DOHH2 (cell line): ENCODE measurements around the gene ARHGAP19.
A peak's percentile ranks its signal among the peaks of the same experiment; 100 is the strongest.
"Not testable (repeated sequence)": the region's sequence is repeated elsewhere in the genome, so short reads cannot be mapped to it uniquely, and the experiment has no call there.

Experiments used
- H3F3A ChIP-seq: fragments of 200-600 bp; sonication (generic), shearing (Covaris generic); 2 replicates; pipeline ENCODE4 v1.6.0; 2016; ENCODE audit warnings: antibody characterized with exemption, mild to moderate bottlenecking; ENCODE audit not compliant: control insufficient read depth, insufficient read depth
- H3K27ac ChIP-seq: fragments of 200-600 bp; sonication (generic); 2 replicates; pipeline ENCODE4 v1.5.1; 2014; ENCODE audit warnings: low read depth, mild to moderate bottlenecking, low read length, moderate library complexity
- H3K27me3 ChIP-seq: fragments of 200-600 bp; sonication (generic); 2 replicates; pipeline ENCODE4 v1.6.1; 2014; ENCODE audit warnings: mild to moderate bottlenecking, low read length, mixed read lengths; ENCODE audit not compliant: control insufficient read depth
- H3K36me3 ChIP-seq: fragments of 200-600 bp; sonication (generic); 2 replicates; pipeline ENCODE4 v1.6.1; 2014; ENCODE audit warnings: mild to moderate bottlenecking, low read length, moderate library complexity, mixed read lengths; ENCODE audit not compliant: control insufficient read depth
- H3K4me1 ChIP-seq: fragments of 200-600 bp; sonication (generic); 2 replicates; pipeline ENCODE4 v1.6.1; 2014; ENCODE audit warnings: mild to moderate bottlenecking, low read length, mixed read lengths; ENCODE audit not compliant: control insufficient read depth
- H3K4me2 ChIP-seq: fragments of 200-600 bp; sonication (generic); 2 replicates; pipeline ENCODE4 v1.6.0; 2014; ENCODE audit warnings: mild to moderate bottlenecking, low read length, moderate library complexity
- H3K4me3 ChIP-seq: fragments of 200-600 bp; sonication (generic); 2 replicates; pipeline ENCODE4 v1.5.1; 2014; ENCODE audit warnings: mild to moderate bottlenecking, low read length, mixed read lengths
- H3K79me2 ChIP-seq: fragments of 200-600 bp; sonication (generic); 2 replicates; pipeline ENCODE4 v1.6.1; 2014; ENCODE audit warnings: mild to moderate bottlenecking, low read length, mixed read lengths; ENCODE audit not compliant: control insufficient read depth
- H3K9me2 ChIP-seq: fragments of 200-600 bp; sonication (generic); replicated peaks from 2 replicates; pipeline ENCODE4 v1.6.1; 2014; ENCODE audit warnings: mild to moderate bottlenecking, low read length, mixed read lengths; ENCODE audit not compliant: control insufficient read depth
- H3K9me3 ChIP-seq: fragments of 200-600 bp; sonication (generic); 2 replicates; pipeline ENCODE4 v1.6.1; 2014; ENCODE audit warnings: antibody characterized with exemption, low read length, mixed read lengths; ENCODE audit not compliant: control insufficient read depth, insufficient read depth
- H4K20me1 ChIP-seq: fragments of 200-600 bp; sonication (generic); 2 replicates; pipeline ENCODE4 v1.6.0; 2014; ENCODE audit warnings: low read depth, mild to moderate bottlenecking, antibody characterized with exemption, low read length, moderate library complexity; ENCODE audit not compliant: control insufficient read depth, insufficient read depth
- CTCF ChIP-seq: fragments of 200-600 bp; sonication (generic); IDR thresholded peaks from one replicate; pipeline ENCODE4 v1.5.1; 2014; ENCODE audit warnings: antibody characterized with exemption, mild to moderate bottlenecking, low read depth, low read length; ENCODE audit not compliant: poor library complexity, severe bottlenecking
- EZH2phosphoT487 ChIP-seq: fragments of 200-600 bp; sonication (generic); IDR thresholded peaks from 2 replicates; pipeline ENCODE4 v1.6.1; 2017; ENCODE audit warnings: borderline replicate concordance, mild to moderate bottlenecking, antibody characterized with exemption, low read length, moderate library complexity, mixed read lengths

ARHGAP19 gene

GRCh38 chr10:97291357-97292096 lies 910 bp downstream of the ARHGAP19 start:
- Histone ChIP-seq H3K4me1 (peaks cover 11% of the 10 kb centered on the region), H3K9me2 (no peaks in the 10 kb centered on the region), H3K27ac (peak overlapping the region; percentile 78), H3K79me2 (peaks cover 52% of the 10 kb centered on the region), H3K36me3 (peaks cover 14% of the 10 kb centered on the region), H3K27me3 (no peaks in the 10 kb centered on the region), H4K20me1 (no peaks in the 10 kb centered on the region), H3F3A (no peaks in the 10 kb centered on the region; the same call in 1 of the 2 replicates), H3K4me3 (peak overlapping the region; percentile 94), H3K4me2 (peak overlapping the region; percentile 60), H3K9me3 (no peaks in the 10 kb centered on the region)
- TF ChIP-seq EZH2phosphoT487 (no peak), CTCF (no peak)

GRCh38 chr10:97290576-97291356 lies 1.7 kb downstream of the ARHGAP19 start:
- Histone ChIP-seq H3K79me2 (peaks cover 59% of the 10 kb centered on the region), H3K4me1 (peaks cover 11% of the 10 kb centered on the region), H3K4me2 (peak overlapping the region; percentile 60), H3K36me3 (peaks cover 17% of the 10 kb centered on the region), H3K4me3 (peak overlapping the region; percentile 94)
- not testable (repeated sequence) for H3F3A ChIP-seq, H3K27me3 ChIP-seq, H3K9me3 ChIP-seq, H3K27ac ChIP-seq, H3K9me2 ChIP-seq, H4K20me1 ChIP-seq

- H3F3A ChIP-seq, H3K4me3 ChIP-seq, H3K4me2 ChIP-seq, H3K9me2 ChIP-seq, H3K27me3 ChIP-seq, H4K20me1 ChIP-seq, H3K27ac ChIP-seq, H3K9me3 ChIP-seq: not testable (repeated sequence)
- Histone ChIP-seq H3K36me3 (peaks cover 18% of the 10 kb centered on the region), H3K79me2 (peaks cover 62% of the 10 kb centered on the region), H3K4me1 (peaks cover 11% of the 10 kb centered on the region)
Measured at GRCh38 chr10:97290076-97290475, 2.4 kb downstream of the ARHGAP19 start.

- Histone ChIP-seq H3K9me3 (no peaks in the 10 kb centered on the region), H3K27me3 (no peaks in the 10 kb centered on the region), H3K9me2 (no peaks in the 10 kb centered on the region), H3K27ac (no peak overlapping the region), H3K4me1 (peaks cover 18% of the 10 kb centered on the region), H4K20me1 (peaks cover 4% of the 10 kb centered on the region; the same call in 1 of the 2 replicates), H3K4me2 (no peak overlapping the region), H3K79me2 (peaks cover 72% of the 10 kb centered on the region), H3K4me3 (no peak overlapping the region), H3K36me3 (0 out of 2 replicates have a peak, but pooled peaks cover 6% of the 10 kb centered on the region), H3F3A (peaks cover 9% of the 10 kb centered on the region)
- TF ChIP-seq CTCF, result no peak
- no peak for TF ChIP-seq EZH2phosphoT487
Measured at GRCh38 chr10:97280783-97281182, 11.7 kb downstream of the ARHGAP19 start.
